Measurements from ENCODE around the gene XPR1.

- TF ChIP-seq CTCF (IDR thresholded peaks at IDR 0.05) = no peak
- TF ChIP-seq EZH2 (IDR thresholded peaks at IDR 0.05; ENCODE audit: borderline replicate concordance, insufficient read depth, low read depth, low read length, poor library complexity, severe bottlenecking) = no peak
Observed at GRCh38 chr1:180590889-180591288, 40.9 kb upstream of the XPR1 start.

Data from B cell (primary cell).